Brain pericyte (primary cell): ENCODE measurements around the gene S100Z.
"Not testable (repeated sequence)": the region's sequence is repeated elsewhere in the genome, so short reads cannot be mapped to it uniquely, and the experiment has no call there.

ENCODE experiments used
- DNase-seq: peaks from one replicate; pipeline ENCODE4 v3.0.0-alpha.2; 2012; ENCODE audit warnings: low read depth, low spot score

Gene S100Z

DNA sequence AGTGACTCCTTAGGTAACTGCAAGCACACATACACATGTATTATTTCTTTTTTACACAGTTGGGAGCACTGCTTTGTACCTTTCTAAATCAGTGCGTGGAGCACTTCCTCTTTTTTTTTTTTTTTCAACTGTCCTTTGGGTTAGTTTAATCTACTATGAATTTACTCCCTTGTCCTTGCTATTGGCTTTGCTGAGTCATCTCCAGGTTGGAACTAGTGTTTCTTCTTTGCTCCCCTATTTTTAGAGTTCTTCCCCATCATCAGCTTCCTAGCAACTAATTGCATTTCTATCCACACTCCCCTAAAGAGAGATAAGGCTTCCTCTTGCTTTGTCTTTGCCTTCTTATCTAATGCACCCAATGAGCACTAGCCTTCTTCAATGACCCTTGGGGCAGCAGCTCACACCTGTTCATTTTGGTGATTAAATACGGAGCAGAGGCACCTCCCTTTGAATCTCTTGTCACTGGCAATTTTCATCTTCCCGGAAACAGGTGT is 24.3 kb downstream of the S100Z start:
- no peak for DNase-seq

DNA sequence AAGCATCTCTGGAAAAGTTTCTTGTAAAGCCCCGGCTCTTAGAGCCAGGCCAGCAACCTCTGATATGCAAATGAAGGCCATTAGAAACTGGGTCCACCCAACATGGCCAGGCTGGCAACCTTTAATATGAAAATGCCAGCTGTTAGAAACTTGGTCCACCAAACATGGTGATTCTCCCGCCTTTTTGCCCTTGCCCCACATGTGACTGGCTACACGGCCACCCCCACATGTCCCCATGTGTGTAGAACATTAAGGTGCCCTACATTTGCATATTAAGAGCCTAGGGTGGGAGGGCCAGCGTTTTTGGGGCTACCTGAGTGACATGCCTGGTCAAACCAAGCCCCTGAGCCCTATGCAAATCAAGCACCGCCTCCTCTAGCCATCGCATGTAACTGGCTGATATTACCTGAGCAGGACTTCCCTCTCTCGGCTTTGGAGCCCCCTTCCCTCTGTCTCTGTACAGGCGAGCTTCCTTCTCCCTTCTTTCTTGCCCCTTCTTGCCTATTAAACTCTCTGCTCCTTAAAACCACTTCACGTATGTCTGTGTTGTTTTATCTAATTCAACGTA is 39.0 kb downstream of the S100Z start:
- no peak for DNase-seq

DNA sequence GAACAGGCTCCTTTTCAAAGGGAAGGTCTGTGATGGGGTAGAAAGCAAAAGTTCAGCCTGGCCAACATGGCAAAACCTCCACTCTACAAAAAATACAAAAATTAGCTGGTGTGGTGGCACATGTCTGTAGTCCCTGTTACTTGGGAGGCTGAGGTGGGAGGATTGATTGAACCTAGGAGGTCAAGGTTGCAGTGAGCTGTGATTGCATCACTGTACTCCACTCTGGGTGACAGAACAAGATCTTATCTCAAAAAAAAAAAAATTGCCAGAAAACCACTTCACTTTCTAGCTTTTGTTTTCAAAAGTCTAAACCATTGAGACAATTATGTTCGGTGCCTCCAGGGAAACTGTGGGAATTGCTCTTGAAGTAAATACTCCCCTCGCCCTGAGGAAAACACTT is 43.5 kb downstream of the S100Z start:
- DNase-seq = no peak

- no peak for DNase-seq
These were observed 46.4 kb downstream of the S100Z start for GRCh38 chr5:76896196-76896595.

DNA sequence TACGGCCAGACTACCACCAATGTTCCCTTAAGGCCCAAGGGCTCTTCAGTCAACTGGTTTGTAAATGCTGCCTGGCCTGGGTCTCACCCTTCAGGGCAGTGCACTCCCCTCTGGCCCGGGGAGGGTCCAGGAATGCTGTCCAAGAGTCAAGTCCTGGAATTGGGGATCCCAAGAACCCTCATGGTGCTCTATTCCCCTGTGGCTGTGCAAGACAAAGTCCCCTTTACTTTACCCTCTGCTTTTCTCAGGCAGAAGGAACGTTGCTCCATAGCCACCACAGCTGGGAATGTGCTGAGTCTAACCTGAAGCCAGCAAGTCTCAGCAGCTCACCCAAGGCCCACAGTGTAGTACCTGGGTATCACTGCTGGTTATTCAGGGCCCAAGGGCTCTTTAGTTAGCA is 51.7 kb downstream of the S100Z start:
- no peak for DNase-seq

DNA sequence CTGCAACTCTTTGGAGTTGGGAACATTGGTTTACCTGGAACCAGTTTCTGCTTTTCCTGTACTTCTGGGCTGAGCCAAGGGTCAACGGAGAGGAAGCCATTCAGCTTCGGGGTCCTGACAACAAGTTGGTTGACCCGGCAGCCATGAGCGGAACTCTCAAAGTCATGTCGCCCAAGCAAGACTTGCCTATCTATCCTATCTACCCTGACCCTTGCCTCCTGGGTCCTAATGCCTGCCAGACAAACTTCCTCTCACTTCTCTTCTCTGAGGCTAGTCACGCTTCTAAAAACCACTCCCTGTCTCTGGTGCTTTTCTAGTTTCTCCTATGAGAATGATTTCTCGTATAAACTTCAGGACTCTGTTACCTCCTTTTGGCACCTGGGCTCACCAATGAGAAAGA is 58.4 kb downstream of the S100Z start:
- DNase-seq = no peak

DNA sequence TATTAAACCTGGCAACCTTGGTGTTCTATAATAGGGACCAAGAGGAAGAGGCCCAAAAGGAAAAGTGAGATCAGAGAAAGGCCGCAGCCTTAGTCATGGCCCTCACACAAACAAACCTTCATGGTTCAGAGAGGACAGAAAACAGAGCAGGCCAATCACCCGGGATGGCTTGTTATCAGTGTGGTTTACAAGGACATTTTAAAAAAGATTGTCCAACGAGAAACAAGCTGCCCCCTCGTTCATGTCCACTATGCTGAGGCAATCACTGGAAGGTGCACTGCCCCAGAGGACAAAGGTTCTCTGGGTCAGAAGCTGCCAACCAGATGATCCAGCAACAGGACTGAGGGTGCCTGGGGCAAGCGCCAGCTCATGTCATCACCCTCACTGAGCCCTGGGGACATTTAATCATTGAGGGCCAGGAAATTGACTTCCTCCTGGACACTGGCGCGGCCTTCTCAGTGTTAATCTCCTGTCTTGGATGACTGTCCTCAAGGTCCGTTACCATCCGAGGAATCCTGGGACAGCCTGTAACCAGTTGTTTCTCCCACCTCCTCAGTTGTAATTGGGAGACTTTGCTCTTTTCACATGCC is 60.6 kb downstream of the S100Z start:
- not testable (repeated sequence) for DNase-seq

GRCh38 chr5:76914671-76915070 is 64.9 kb downstream of the S100Z start:
- not testable (repeated sequence) for DNase-seq

GRCh38 chr5:76918539-76918938 is 68.7 kb downstream of the S100Z start:
- DNase-seq = no peak

- DNase-seq = no peak
These were observed 70.7 kb downstream of the S100Z start for GRCh38 chr5:76920491-76920890.

GRCh38 chr5:76926329-76927105 is 76.7 kb downstream of the S100Z start:
- DNase-seq = no peak

DNA sequence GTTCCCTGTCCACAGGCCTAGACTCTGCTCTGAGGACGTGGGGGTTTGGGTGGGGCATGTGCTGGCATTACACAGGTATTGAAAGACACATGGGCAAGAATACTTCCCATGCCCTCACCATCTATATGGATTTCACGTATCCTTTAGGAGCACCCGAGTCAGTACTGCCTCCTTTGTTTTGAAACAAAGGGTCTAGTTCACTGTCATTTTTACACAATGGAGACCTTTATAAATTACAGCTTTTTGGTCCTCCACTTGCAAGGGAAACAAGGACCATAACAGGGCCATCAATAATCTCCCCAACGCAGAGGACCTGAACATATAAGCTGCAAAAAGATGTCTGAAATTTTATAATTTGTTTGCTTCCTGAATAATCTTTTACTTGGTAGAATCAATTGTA is 78.1 kb downstream of the S100Z start:
- DNase-seq = no peak

GRCh38 chr5:76930083-76930482 is 80.3 kb downstream of the S100Z start:
- no peak for DNase-seq

DNA sequence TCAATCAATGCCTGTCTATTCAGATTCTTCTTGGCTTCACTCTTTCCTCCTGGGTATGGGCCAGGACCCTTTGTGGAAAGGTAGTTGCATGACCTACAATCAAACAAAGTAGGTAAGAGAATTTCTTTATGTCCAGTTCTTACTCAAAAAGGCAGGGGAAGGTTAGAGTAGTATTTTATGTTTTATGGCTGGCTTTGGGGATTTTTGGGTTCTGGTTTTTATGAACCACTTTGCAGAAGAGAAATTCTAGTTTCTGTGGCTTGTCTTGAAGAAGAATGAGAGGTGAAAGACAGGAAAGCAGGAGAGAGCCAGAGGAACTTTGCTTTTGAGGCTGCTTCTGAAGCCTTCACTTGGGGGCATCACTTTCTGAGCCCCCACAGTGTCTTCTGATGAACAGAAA is 88.4 kb downstream of the S100Z start:
- DNase-seq = no peak

GRCh38 chr5:76941000-76941399 is 91.2 kb downstream of the S100Z start:
- no peak for DNase-seq

GRCh38 chr5:76941442-76941841 is 91.6 kb downstream of the S100Z start:
- no peak for DNase-seq

GRCh38 chr5:76942581-76942980 is 92.8 kb downstream of the S100Z start:
- peak; percentile 79 for DNase-seq

DNA sequence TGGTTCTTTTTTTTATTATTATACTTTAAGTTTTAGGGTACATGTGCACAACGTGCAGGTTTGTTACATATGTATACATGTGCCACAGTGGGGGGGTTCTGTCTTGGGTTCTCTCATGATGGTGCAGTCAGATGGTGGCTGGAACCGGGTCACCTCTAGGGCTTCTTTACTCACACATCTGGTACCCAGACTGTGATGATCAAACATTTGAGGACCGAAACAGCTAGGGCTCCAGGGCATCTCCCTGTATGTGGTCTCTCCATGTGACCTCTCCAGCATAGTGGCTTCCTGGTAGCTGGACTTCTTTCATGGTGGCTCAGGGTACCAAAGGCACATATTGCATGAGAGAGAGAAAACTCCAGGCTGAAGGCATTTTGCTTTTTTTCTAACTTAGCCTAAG is 93.2 kb downstream of the S100Z start:
- DNase-seq = peak; percentile 16

DNA sequence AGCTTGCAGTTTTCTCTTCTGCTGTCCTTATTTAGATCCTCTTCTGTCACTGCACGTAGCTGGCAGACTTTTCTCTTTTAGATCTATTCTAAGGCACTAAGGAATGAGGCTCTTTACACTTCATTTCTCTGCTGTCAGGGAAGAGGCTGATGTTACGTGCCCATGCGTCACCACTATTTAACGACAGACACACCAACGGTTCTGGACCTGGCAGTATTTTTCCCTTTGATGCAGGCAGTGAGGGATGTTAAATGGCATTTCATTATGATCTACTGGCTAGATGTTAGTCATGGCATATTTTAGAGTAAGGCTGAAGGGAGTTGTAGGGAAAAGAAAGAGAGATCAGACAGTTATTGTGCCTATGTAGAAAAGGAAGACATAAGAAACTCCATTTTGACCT is 94.8 kb downstream of the S100Z start:
- no peak for DNase-seq

DNA sequence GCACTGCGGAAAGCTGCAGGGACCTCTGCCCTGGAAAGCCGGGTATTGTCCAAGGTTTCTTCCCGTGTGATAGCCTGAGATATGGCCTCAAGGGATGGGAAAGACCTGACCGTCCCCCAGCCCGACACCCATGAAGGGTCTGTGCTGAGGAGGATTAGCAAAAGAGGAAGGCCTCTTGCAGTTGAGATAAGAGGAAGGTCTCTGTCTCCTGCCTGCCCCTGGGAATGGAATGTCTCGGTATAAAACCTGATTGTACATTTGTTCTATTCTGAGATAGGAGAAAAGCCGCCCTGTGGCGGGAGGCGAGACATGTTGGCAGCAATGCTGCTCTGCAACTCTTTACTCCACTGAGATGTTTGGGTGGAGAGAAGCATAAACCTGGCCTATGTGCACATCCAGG is 95.4 kb downstream of the S100Z start:
- DNase-seq = not testable (repeated sequence)

DNA sequence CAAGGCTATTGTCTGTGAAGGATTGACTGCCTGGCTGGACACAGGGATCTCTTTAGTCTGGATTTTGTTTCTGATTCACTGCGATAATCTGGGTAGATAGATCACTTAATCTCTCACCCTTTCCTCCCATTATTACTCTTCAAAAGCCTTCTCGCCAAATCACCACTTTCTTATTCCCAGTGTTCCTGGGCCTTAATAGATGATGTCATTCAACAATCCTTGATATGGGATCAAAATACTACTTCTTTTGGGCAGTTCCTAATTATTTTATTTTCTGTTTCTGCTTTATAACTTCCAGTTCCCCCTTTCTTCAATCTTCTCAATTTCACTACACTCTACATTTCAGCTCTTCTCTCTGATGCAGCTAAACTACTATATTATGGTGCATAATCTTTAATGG is 96.3 kb downstream of the S100Z start:
- no peak for DNase-seq

DNA sequence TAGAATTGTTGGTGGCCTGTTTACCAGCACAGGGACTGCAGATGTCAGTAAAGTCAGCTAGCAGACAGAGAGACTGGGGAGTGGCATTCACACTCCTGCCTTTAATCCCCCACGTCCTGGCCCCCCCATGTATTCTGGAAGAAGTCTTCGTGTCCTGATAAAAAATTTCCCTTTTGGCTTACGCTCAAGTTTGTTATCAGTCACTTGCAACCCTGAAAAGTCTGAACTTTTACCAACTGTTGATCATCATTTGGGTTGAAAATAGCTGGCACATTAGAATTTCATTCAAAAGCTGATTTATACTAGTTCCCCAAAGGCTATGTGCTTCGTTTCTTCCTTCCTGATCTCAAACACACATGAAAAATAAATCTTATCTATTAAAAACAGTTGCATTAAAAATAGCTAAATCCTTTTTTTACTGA is 97.3 kb downstream of the S100Z start:
- no peak for DNase-seq
